K562 (cell line): ENCODE results near the gene ERBB4. TPM values are rescaled to one million over a fixed set of nuclear protein-coding genes. Genes with fewer than 3 reads are reported as not detected.

ENCODE experiments used
- ATAC-seq: fragments of 200-7000 bp; cut with Tn5 transposase; 3 replicates; pipeline ENCODE4 v1.9.1; 2020; ENCODE audit warnings: moderate library complexity
- BruUV-seq: library from RNA; stranded (reverse); fragments of 400-500 nt; replicated peaks from 2 replicates; lab custom pipeline; 2021; lab: Mats Ljungman, UMichigan
- CTCF ChIA-PET: fragments of 300-600 bp; formaldehyde crosslinking; extraction: SDS; loops from one replicate; lab custom pipeline; 2021; ENCODE audit warnings: low intra/inter-chr PET ratio; lab: Yijun Ruan, JAX
- POLR2A ChIA-PET: fragments of 300-600, 350-650 bp; sonication (Branson Sonifier 250); formaldehyde crosslinking; extraction: SDS; loops from one replicate; lab custom pipeline; 2021; ENCODE audit warnings: antibody characterized with exemption, inconsistent platforms; lab: Yijun Ruan, JAX
- DNase-seq, 4 experiments: peaks; one replicate each; pipeline versions ENCODE4 v3.0.0 to v3.0.0-alpha.2; 2011 to 2018; ENCODE audit warnings: low spot score in 3 of 4, mixed read lengths in 3 of 4; ENCODE audit errors: extremely low read depth in 1 of 4
- FAIRE-seq: peaks from 2 replicates; lab custom pipeline; 2011; peaks lifted over from hg19 to GRCh38; lab: Jason Lieb, UNC
- H2AFZ ChIP-seq: 2 replicates; pipeline ENCODE4 v1.6.0; 2011; ENCODE audit warnings: low read depth, low read length, control low read depth, inconsistent platforms
- H3K27ac ChIP-seq: fragments of 200-600 bp; 3 replicates; pipeline ENCODE4 v1.8.0; 2011; ENCODE audit warnings: low read depth, mild to moderate bottlenecking, control low read depth, inconsistent platforms, low read length, moderate library complexity, mixed read lengths; ENCODE audit errors: extremely low read depth
- H3K27me3 ChIP-seq, 2 experiments: fragments of 300-600 bp in 1 of 2; 2 replicates in 1 of 2; 3 replicates in 1 of 2; pipeline versions ENCODE4 v1.6.0 to v1.8.0; 2011; ENCODE audit warnings: inconsistent platforms in 2 of 2, low read length in 2 of 2, mild to moderate bottlenecking in 1 of 2, mixed read lengths in 1 of 2, moderate library complexity in 1 of 2; ENCODE audit not compliant: control insufficient read depth in 2 of 2, insufficient read depth in 2 of 2
- H3K36me3 ChIP-seq: fragments of 300-600 bp; 3 replicates; pipeline ENCODE4 v1.8.0; 2011; ENCODE audit warnings: mild to moderate bottlenecking, low read length, inconsistent platforms; ENCODE audit not compliant: control insufficient read depth, insufficient read depth
- H3K4me1 ChIP-seq, 2 experiments: fragments of 200-600 bp in 1 of 2; replicated peaks in 1 of 2; 2 replicates in 1 of 2; 3 replicates in 1 of 2; pipeline versions ENCODE4 v1.5.1 to v1.8.0; 2011; ENCODE audit warnings: inconsistent platforms in 2 of 2, low read length in 2 of 2, mild to moderate bottlenecking in 1 of 2, mixed read lengths in 1 of 2, moderate library complexity in 1 of 2; ENCODE audit not compliant: control insufficient read depth in 2 of 2, insufficient read depth in 2 of 2
- H3K4me2 ChIP-seq: 2 replicates; pipeline ENCODE4 v1.6.1; 2011; ENCODE audit warnings: low read length, control low read depth, inconsistent platforms, mixed read lengths; ENCODE audit not compliant: insufficient read depth
- H3K4me3 ChIP-seq: fragments of 200-600 bp; sonication (generic), shearing (Covaris generic); 2 replicates; pipeline ENCODE4 v1.5.1; 2016; ENCODE audit warnings: control low read depth, inconsistent platforms
- H3K79me2 ChIP-seq: fragments of 200-600 bp; 3 replicates; pipeline ENCODE4 v1.8.0; 2011; ENCODE audit warnings: low read length, inconsistent platforms; ENCODE audit not compliant: control insufficient read depth, insufficient read depth
- H3K9ac ChIP-seq, 2 experiments: 2 replicates each; pipeline versions ENCODE4 v1.6.0 to v1.6.1; 2011; ENCODE audit warnings: low read depth in 2 of 2, low read length in 2 of 2, control low read depth in 1 of 2, inconsistent platforms in 1 of 2, mild to moderate bottlenecking in 1 of 2, mixed read lengths in 1 of 2; ENCODE audit not compliant: insufficient read depth in 1 of 2
- H3K9me1 ChIP-seq: one replicate; pipeline ENCODE4 v1.6.0; 2011; ENCODE audit warnings: inconsistent platforms, mild to moderate bottlenecking, low read length, moderate library complexity; ENCODE audit not compliant: control insufficient read depth, insufficient read depth
- H3K9me3 ChIP-seq: replicated peaks from 2 replicates; pipeline ENCODE4 v1.5.1; 2011; ENCODE audit warnings: low read depth, low read length, inconsistent platforms; ENCODE audit not compliant: control insufficient read depth, insufficient read depth
- H4K20me1 ChIP-seq: replicated peaks from 2 replicates; pipeline ENCODE4 v1.6.1; 2011; ENCODE audit warnings: low read length, inconsistent platforms, mixed read lengths; ENCODE audit not compliant: control insufficient read depth, insufficient read depth
- CCNT2 ChIP-seq: IDR thresholded peaks from 2 replicates; pipeline ENCODE4 v1.6.1; 2011; ENCODE audit warnings: borderline replicate concordance, low read depth, mild to moderate bottlenecking, moderate library complexity, mixed read lengths, low read length; ENCODE audit not compliant: insufficient read length; ENCODE audit errors: extremely low read depth
- DIDO1 ChIP-seq: fragments of 450-650 bp; IDR thresholded peaks from 2 replicates; pipeline ENCODE4 v1.6.1; 2016; ENCODE audit warnings: low read depth, missing biosample characterization, missing genetic modification characterization
- EGR1 ChIP-seq: fragments of 450-650 bp; conservative IDR thresholded peaks from 2 replicates; pipeline ENCODE4 v1.6.1; 2017; ENCODE audit warnings: mild to moderate bottlenecking
- HDAC8 ChIP-seq: fragments of 450-650 bp; IDR thresholded peaks from 2 replicates; pipeline ENCODE4 v1.6.1; 2016; ENCODE audit warnings: mild to moderate bottlenecking, missing genetic modification characterization, moderate library complexity, missing compliant biosample characterization
- LARP7 ChIP-seq: fragments of 450-650 bp; IDR thresholded peaks from 2 replicates; pipeline ENCODE4 v1.6.1; 2016
- MTA3 ChIP-seq: fragments of 450-650 bp; formaldehyde crosslinking; IDR thresholded peaks from 2 replicates; pipeline ENCODE4 v1.6.1; 2017; ENCODE audit warnings: mild to moderate bottlenecking, borderline replicate concordance
- NR2C1 ChIP-seq, 2 experiments: fragments of 450-650 bp; IDR thresholded peaks; 2 replicates each; pipeline ENCODE4 v1.6.1; 2017; ENCODE audit warnings: mild to moderate bottlenecking in 2 of 2, antibody characterized with exemption in 1 of 2, inconsistent platforms in 1 of 2, missing compliant biosample characterization in 1 of 2, missing genetic modification characterization in 1 of 2
- SOX6 ChIP-seq: fragments of 450-650 bp; IDR thresholded peaks from 2 replicates; pipeline ENCODE4 v1.6.1; 2014; ENCODE audit warnings: mild to moderate bottlenecking
- XRCC4 ChIP-seq: IDR thresholded peaks from one replicate; pipeline ENCODE4 v1.6.1; 2011; ENCODE audit not compliant: insufficient read depth, insufficient read length; ENCODE audit errors: extremely low read depth
- ZFPM2 ChIP-seq: fragments of 250-450 bp; sonication (Bioruptor Pico); IDR thresholded peaks from 2 replicates; pipeline ENCODE4 v1.5.1; 2022; ENCODE audit warnings: mild to moderate bottlenecking
- WGBS: fragments of 100-300 bp; shearing (Covaris generic); methylation state at CpG from one replicate; pipeline ENCODE4 v1.1.6; 2016; ENCODE audit warnings: low coverage, mixed read lengths; ENCODE audit not compliant: insufficient coverage; ENCODE audit errors: missing lambda C conversion rate; 5-methylcytosine and 5-hydroxymethylcytosine counted together
- in situ Hi-C: fragments of 300-500 bp; cut with MboI; formaldehyde crosslinking; loops from 4 replicates; pipeline ENCODE4 v1.15.0; 2018; ENCODE audit warnings: inconsistent platforms, mixed read lengths
- intact Hi-C: fragments of 100-400 bp; cut with micrococcal nuclease; formaldehyde crosslinking; loops from 2 replicates; pipeline ENCODE4 v1.14.2; 2022
- polyA plus RNA-seq, 8 experiments: library from polyadenylated mRNA; depleted of rRNA in 4 of 8; stranded (reverse) in 5 of 8; unstranded in 3 of 8; fragments of >200 nt; fragmentation: Nextera tagmentation in 2 of 8; fragmentation: Illumina TruSeq in 1 of 8; extraction: Ambion mirVana in 2 of 8; extraction: Trizol in 1 of 8; gene quantifications; 2 replicates each; pipeline versions ENCODE4 v1.2.1 to v1.2.3, GENCODE V29; 2011 to 2014; ENCODE audit warnings: inconsistent platforms in 1 of 8, missing spikeins in 1 of 8
- total RNA-seq, 7 experiments: library from RNA; depleted of rRNA in 6 of 7; stranded (reverse); fragments of >200 nt in 6 of 7; fragmentation: Illumina TruSeq in 2 of 7; extraction: Trizol in 2 of 7; gene quantifications; 2 replicates each; pipeline versions ENCODE4 v1.2.1 to v1.2.3, GENCODE V29; 2011 to 2021; ENCODE audit warnings: low replicate concordance in 1 of 7
- TF ChIP-seq, protein P1 (sequence below): fragments of 250-450 bp; sonication (Bioruptor Pico); IDR thresholded peaks from 2 replicates; pipeline ENCODE4 v1.5.0; 2021

Gene ERBB4
- total and polyA plus RNA-seq, 9 of the 15 experiments (the other 6 are each of a cell fraction or from before 2014, with no cell fraction given) = not detected

DNA sequence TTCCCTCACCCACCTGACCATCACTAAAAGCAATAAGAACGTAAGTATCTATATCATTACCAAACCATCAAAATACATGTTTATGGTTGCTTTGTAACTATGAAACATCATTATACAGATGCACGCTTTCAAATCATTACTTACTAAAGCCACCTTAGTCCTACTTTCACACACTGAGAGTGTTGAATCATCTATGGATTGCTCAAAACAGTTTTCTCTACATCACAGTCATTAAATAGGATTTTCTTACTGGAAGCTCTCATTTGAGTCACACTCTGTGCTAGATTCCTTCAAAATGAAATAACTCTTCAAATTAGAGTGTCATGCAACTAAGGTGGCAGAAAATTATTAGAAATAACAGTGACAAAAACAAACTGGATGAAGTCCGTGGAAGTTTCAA lies 1103.8 kb downstream of the ERBB4 start:
- Histone ChIP-seq H3K79me2 (no peaks in the 10 kb centered on the region), H3K4me3 (no peak overlapping the region), H3K9me3 (no peaks in the 10 kb centered on the region), H3K4me2 (no peak overlapping the region), H3K9me1 (no peaks in the 10 kb centered on the region), H4K20me1 (no peaks in the 10 kb centered on the region), H3K27ac (no peak overlapping the region), H3K27me3 (no peaks in the 10 kb centered on the region), H3K4me1 (no peaks in the 10 kb centered on the region), H2AFZ (no peak overlapping the region), H3K36me3 (no peaks in the 10 kb centered on the region), H3K9ac (no peak overlapping the region)
- CTCF ChIA-PET = no interaction called here
- no peak for TF ChIP-seq MTA3
- TF ChIP-seq, protein P1, sequence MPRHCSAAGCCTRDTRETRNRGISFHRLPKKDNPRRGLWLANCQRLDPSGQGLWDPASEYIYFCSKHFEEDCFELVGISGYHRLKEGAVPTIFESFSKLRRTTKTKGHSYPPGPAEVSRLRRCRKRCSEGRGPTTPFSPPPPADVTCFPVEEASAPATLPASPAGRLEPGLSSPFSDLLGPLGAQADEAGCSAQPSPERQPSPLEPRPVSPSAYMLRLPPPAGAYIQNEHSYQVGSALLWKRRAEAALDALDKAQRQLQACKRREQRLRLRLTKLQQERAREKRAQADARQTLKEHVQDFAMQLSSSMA (CRISPR knock-in tag) = no peak
- TF ChIP-seq SOX6 = no peak
- TF ChIP-seq XRCC4 = no peak
- no peak for TF ChIP-seq NR2C1 (IDR thresholded peaks at IDR 0.05)
- TF ChIP-seq NR2C1 (tag; IDR thresholded peaks at IDR 0.05) = no peak
- no peak for TF ChIP-seq ZFPM2 (CRISPR knock-in tag)
- no peak for TF ChIP-seq DIDO1 (tag)
- TF ChIP-seq CCNT2 = no peak
- TF ChIP-seq EGR1 = no peak
- no peak for TF ChIP-seq HDAC8
- TF ChIP-seq LARP7 = no peak
- ATAC-seq (no peak), DNase-seq (no peak), FAIRE-seq (no peak)
- POLR2A ChIA-PET = no interaction called here
- intact Hi-C loops = no loop called here
- 3% methylated on average over 3 of the region's 3 CpGs for WGBS
- in situ Hi-C loops = no loop called here
- BruUV-seq = no TSS peak
